ENCODE measurements around the gene HP.
"Not testable (repeated sequence)": the region's sequence is repeated elsewhere in the genome, so short reads cannot be mapped to it uniquely, and the experiment has no call there.

Gene HP

DNA sequence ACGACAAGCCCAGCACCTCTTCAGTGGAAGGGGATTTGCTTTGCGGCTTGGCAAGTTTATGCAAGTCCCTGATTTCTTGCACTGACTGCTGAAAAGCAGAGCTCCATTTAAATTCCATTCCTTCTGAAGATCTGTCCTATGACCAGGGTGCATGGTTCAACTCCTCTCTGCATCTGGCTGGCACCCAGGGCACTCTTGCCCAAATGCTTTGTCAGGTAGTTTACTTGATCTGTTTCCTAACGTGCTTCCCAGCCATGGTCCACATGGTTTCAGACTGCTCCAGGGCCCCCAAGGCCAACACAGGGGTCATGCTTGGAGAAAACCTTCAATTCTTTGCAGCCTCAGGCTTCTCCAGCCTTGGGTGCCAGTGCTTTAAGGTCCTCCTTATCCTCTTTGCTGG lies 11.2 kb upstream of the HP start:
- DNase-seq (ENCODE audit: low read depth in 2 of 2), result no peak

DNA sequence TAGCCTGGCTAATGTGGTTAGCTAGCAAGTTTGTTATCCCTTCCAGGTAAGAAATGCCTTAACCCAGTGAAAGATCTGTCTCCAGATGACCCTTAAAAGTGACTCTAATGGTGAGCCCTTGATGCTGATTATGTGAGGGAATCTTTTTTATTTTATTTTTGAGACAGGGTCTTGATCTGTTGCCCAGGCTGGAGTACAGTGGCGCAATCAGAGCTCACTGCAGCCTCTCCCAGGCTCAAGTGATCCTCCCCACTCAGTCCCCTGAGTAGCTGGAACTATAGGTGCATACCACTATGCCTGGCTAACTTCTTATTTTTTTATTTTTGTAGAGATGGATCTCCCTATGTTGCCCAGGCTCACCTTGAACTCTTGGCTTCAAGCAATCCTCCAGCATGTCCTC lies 10.8 kb upstream of the HP start:
- DNase-seq (ENCODE audit: low read depth in 2 of 2), result no peak

DNA sequence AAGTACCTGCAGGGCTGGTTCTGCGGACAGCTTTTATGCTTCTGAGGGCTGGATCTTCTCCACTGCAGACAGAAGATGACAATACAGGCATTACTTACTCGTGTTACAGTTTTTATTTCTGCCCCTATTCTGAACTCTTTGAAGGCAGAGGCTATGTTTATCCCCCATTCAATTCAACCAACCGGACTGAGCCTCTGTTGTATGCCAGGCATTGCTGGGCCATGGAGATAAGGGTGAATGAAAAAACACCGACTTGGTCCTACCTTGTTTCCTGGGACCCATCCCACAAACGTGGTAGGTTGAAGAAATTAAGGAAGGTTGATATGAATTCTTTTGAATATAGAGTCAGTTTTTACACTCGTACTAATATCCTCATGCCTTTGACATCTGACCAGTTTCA lies 10.0 kb upstream of the HP start:
- DNase-seq (ENCODE audit: low read depth in 2 of 2), result no peak

DNA sequence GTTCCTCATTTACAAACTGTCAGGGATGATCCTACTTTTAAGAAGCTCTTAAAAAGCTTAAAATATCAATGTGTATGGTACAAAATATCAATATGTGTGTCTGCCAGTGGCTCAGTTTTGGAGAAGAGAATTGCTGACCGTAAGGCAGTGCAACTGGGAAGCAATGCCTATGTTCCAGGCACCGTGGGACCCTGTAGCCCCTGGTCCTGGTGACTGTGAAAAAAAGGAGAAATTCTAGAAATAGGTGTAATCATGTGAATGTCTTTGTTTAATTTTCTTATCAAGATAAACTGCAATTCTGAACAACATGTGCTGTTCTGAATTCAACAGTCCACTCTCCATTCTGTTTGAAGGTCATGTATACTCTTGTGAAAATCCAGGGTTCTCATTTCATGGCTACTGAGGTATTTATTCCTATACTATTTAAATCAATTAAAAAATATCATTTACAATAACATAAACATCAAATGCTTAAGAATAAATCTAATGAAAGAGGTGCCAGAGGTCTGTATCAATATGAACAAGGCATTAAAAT lies 9.4 kb upstream of the HP start:
- no peak for DNase-seq (ENCODE audit: low read depth in 2 of 2)

DNA sequence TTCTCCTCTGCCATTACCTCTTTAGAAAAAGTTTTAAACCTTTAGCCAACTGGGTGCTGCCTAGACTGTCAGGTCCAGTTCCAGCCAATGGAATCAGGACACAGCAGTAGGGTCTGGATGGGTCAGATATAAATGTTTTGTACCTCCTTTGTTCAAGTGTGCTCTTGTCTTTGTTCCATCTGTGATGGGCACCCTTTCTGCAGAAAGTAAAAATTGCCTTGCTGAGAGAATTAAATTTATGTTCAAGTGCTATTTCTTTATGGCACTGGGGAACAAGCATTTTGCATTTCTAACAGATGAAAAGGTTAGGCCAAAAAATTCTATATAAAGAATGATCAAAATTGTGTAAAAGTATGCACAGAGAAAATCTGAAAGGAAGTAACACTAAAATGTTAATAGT lies 5.2 kb upstream of the HP start:
- DNase-seq (ENCODE audit: low read depth in 2 of 2), result no peak

DNA sequence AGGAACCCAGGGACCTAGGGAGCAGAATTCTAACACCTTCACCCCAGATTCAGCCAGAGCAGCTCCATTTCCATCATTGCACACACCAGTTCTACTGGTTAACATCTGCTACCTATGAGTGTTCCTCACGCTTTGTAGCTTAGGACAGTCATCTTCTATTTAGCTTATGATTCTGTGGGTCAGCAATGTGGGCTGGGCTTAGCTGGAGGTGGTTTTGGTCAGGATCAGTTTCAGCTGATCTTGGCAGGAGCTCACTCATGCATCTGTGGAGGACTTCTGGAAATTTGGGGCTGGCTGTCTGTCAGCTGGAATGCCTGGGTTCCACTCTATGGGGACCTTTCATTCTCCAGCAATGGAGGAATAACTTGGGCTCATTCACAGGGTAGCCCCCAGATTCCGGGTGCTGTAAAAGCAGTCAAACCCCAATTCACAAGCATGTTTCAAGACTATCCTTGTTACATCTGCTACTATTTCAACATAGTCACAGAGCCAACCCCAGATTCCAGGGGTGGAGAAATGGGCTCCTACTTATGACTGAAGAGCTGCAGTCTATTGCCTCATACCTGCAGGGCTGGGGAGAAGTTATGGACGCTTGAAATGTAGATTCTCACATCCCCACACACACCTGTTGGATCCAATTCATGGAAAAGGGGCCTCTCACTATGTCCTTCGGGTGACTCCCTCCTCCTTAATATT lies 3.4 kb upstream of the HP start:
- no peak for DNase-seq (ENCODE audit: low read depth in 2 of 2)

DNA sequence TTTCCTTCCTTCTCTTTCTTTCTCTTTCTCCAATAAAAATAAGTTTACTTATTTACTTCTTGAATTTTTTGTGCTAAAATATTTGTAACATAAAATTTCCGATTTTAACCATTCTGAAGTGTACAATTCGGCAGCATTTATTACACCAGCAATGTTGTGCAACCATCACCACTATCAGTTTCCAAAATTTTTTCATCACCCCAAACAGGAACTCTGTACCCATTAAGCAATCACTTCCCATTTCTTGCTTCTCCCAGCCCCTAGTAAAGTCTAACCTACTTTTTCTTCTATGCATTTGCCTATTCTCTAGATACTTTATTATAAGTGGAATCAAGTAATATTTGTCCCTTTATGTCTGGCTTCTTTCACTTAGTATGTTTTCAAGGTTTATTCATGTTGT lies 2.5 kb upstream of the HP start:
- DNase-seq (ENCODE audit: low read depth in 2 of 2), result no peak

DNA sequence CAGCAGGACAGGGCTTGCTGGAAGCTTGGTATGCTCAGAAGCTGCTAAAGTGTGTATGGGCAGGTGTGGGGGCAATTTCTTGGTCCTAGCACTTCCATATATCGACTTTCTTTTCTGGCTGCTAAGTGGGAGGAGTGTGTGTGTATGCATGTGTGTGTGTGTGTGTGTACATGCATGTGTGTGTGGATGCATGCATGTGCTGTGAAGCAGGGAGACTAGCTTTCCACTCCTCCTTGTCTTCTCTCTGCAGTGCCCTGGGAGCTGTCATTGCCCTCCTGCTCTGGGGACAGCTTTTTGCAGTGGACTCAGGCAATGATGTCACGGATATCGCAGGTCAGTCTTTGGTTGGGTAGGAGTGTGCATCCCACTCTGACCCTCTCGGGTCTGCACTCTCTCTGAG lies 1.6 kb downstream of the HP start:
- DNase-seq (ENCODE audit: low read depth in 2 of 2), result no peak

DNA sequence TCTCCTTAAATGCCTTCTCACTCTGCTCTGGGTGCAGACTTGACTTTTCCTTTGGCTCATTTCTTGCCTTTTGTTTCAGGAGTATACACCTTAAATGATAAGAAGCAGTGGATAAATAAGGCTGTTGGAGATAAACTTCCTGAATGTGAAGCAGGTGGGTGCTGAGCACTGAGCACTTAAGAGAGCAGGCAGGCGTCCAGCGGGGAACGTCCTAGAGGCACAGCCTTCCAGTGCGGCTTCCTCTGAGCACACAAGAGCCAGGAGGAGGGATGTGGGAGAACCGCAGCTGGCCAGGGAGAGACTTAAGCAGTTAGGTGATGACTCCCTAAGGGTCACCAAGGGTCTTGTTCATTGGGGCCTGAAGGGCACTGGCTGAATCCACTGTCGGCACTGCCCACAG lies 3.0 kb downstream of the HP start:
- not testable (repeated sequence) for DNase-seq (ENCODE audit: low read depth in 2 of 2)

DNA sequence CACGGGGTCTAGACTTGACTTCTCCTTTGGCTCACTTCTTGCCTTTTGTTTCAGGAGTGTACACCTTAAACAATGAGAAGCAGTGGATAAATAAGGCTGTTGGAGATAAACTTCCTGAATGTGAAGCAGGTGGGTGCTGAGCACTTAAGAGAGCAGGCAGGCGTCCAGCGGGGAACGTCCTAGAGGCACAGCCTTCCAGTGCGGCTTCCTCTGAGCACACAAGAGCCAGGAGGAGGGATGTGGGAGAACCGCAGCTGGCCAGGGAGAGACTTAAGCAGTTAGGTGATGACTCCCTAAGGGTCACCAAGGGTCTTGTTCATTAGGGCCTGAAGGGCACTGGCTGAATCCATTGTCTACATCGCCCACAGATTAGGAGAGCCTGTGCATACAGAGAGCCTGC lies 4.8 kb downstream of the HP start:
- DNase-seq (ENCODE audit: low read depth in 2 of 2), result not testable (repeated sequence)

DNA sequence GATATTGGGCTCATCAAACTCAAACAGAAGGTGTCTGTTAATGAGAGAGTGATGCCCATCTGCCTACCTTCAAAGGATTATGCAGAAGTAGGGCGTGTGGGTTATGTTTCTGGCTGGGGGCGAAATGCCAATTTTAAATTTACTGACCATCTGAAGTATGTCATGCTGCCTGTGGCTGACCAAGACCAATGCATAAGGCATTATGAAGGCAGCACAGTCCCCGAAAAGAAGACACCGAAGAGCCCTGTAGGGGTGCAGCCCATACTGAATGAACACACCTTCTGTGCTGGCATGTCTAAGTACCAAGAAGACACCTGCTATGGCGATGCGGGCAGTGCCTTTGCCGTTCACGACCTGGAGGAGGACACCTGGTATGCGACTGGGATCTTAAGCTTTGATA lies 6.1 kb downstream of the HP start:
- no peak for DNase-seq (ENCODE audit: low read depth in 2 of 2)

DNA sequence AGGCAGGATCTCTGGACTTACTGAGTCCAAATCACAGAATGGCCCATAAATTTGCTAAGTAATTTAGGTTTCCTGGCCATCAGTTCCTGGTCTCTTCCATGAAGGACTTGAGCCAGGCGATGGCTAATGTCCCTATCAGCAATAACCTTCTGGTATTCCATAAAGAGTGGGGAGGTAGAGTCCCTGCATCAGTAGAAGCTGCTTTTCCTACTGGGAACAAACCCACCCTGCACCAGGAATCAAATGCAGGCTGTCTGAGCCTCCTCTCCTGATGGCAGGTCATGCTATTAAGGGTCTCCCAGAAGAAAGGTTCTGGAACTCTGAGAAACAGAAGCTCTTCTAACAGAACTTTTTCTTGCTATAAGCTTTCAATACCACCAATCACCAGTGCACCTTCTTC lies 7.3 kb downstream of the HP start:
- DNase-seq (ENCODE audit: low read depth in 2 of 2), result no peak

DNA sequence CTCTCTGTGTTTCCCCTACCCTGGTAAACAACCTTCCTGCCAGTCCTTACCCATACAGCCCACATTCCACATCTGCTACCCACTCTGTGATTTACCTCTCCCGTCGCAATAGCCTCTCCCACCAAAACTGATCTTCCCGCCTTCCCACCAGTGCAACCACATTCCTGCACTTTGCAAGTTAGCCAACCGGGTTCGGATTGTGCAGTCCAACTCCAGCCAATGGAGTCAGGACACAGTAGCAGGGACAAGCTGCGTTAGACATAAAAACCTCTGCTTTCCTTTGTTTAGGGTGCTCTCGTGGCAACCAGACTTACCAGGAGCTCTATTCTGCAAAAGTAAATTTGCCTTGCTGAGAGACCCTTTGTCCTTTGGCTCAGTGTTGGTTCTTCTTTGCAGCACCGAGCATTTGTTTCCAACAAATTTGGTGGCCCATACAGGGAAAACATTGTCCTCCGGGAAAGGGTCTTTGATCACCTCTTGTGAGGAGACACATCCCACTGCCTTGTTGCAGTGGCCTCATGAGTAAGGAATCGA lies 10.1 kb downstream of the HP start:
- DNase-seq (ENCODE audit: low read depth in 2 of 2), result no peak

DNA sequence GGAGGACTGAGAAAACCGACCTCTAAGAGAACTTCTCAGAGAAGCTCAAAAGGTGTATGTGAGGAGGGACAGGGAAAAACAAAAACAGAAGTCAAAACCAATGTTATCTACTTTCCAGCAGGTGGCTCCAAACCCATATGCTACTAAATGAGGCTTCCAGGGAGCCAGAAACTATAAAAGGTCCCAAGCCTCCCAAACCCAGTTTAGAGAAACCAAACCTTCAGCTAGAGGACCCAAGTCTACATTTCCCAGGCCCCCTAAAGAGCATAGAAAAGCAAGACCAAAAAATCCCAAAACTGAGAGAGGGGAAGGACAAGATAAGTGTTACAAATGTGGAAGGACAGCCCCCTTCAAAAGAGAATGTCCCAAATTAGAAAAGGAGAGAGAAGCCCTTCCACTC lies 12.4 kb downstream of the HP start:
- no peak for DNase-seq (ENCODE audit: low read depth in 2 of 2)

DNA sequence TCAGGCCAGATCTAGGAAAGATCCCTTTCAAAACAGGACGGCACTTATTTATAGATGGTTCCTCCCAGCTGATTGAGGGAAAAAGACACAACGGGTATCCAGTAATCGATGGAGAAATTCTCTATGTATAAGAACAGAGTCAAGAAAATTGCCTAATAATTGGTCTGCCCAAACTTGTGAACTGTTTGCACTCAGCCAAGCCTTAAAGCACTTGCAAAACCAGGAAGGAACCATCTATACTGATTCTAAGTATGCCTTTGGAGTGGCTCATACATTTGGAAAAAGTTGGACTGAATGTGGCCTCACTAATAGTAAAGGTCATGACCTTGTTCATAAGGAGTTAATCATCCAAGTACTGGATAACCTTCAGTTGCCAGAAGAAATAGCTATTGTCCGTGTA lies 14.6 kb downstream of the HP start:
- no peak for DNase-seq (ENCODE audit: low read depth in 2 of 2)

DNA sequence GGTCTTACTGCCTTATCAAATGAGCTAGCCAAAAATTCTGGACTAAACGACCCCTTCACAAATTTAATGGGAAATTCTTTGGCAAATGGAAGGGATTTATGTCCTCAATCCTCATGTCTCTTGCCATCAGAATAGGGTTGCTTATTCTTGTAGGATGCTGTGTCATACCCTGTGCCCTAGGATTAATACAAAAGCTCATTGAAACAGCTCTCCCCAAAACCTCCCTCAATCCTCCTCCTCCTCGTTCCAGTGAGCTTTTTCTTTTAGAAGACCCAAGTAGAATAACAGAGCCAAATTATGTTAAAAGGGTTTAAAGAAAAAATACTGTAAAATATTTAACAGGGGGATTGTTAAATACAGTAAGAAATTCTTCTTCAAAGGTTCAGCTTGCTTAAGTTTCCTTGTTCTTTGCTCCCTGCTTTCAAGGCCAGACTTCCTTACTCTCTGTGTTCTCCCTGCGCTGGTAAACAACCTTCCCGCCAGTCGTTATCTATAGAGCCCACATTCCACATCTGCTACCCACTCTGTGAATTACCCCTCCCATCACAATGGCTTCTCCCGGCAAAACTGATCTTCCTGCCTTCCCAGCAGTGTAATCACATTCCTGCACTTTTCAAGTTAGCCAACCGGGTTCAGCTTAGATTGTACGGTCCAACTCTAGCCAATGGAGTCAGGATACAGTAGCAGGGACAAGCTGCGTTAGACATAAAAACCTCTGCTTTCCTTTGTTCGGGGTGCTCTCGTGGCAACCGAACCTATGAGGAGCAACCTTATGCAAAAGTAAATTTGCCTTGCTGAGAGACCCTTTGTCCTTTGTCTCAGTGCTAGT lies 18.4 kb downstream of the HP start:
- no peak for DNase-seq (ENCODE audit: low read depth in 2 of 2)

DNA sequence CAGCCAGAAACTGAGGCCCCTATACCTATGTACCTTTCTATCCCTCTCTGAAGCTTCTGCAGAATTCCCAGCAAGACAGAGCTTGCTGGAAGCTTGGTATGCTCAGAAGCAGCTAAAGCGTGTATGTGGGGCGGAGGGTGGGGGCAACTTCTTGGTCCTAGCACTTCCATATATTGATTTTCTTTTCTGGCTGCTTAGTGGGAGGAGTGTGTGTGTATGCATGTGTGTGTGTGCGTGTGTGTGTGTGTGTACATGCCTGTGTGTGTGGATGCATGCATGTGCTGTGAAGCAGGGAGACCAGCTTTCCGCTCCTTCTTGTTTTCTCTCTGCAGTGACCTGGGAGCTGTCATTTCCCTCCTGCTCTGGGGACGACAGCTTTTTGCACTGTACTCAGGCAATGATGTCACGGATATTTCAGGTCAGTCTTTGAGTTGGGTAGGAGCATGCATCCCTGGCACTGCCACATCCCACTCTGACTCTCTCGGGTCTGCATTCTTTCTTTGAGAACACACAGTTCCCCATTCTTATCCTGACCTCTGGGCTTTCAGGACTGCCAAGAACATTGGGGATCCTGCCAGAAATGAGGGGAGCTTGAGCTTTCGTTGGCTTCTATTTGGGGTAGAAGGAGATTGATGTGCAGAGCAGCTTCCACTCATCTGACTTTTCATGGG lies 19.4 kb downstream of the HP start:
- no peak for DNase-seq (ENCODE audit: low read depth in 2 of 2)

DNA sequence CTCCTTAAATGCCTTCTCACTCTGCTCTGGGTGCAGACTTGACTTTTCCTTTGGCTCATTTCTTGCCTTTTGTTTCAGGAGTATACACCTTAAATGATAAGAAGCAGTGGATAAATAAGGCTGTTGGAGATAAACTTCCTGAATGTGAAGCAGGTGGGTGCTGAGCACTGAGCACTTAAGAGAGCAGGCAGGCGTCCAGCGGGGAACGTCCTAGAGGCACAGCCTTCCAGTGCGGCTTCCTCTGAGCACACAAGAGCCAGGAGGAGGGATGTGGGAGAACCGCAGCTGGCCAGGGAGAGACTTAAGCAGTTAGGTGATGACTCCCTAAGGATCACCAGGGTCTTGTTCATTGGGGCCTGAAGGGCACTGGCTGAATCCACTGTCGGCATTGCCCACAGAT lies 20.8 kb downstream of the HP start:
- DNase-seq (ENCODE audit: low read depth in 2 of 2), result not testable (repeated sequence)

DNA sequence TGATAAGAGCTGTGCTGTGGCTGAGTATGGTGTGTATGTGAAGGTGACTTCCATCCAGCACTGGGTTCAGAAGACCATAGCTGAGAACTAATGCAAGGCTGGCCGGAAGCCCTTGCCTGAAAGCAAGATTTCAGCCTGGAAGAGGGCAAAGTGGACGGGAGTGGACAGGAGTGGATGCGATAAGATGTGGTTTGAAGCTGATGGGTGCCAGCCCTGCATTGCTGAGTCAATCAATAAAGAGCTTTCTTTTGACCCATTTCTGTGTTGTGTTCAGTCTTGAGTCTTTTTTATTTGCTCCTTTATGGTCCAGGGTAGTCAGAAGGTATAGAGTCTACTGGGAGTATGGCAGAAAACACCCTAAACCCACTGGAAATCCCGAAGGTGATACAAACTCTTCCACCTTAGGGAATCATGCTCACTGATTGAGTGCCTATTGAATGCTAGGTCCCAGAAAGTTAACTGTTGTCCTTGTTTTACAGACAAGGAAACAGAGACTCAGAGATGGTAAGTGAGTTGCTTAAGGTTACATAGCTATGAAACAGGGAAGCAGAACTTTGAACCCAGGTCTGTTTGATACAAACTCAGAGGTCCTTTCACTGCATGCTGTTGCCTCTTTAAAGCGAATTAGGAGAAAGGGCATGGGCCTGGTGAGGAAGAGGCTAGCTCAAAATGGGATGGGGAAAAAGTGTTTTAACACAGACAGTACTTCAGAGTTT lies 22.8 kb downstream of the HP start:
- DNase-seq (ENCODE audit: low read depth in 2 of 2), result not testable (repeated sequence)

DNA sequence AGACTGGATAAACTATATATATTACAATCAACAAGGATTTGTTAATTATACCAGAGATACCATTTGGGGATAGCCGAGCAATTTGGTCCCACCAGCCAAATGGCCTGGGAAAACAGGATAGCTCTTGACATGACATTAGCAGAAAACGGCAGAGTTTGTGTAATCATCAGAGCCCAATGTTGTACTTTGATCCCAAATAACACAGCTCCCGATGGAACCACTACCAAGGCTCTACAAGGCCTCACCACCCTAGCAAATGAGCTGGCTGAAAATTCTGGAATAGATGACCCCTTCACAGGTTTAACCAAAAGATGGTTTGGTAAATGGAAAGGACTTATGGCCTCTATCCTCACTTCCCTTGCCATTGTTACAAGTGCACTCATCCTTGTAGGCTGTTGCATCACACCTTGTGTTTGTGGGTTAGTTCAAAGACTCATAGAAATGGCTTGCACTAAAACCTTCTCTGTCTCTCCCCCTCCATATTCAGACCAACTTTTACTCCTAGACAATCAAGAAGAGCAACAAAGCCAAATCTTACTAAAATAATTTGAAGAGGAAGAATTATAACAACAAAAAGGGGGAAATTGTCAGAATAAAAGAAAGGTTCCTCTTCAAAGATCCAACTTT lies 29.6 kb downstream of the HP start:
- no peak for DNase-seq (ENCODE audit: low read depth in 2 of 2)

DNA sequence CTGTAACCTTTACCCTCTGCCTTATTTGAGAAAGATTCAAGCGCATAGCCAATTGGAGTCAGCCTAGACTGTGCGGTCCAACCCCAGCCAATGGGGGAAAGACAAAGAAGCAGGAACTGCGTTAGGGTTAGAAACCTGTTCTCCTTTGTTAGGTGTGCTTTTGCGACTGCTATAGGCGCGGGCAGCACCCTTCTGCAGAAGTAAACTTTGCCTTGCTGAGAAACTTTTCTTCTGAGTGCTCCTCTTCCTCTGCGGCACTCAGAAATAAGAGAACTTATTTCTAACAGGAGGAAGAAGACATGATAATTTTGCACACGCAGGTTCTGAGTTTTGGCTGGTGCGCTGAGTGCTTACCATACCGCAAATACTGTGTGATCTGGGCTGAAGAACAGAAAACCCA lies 30.1 kb downstream of the HP start:
- DNase-seq (ENCODE audit: low read depth in 2 of 2), result no peak
